ENCODE data around the gene DCX. TPM values are rescaled to one million over a fixed set of nuclear protein-coding genes. Genes with fewer than 3 reads are reported as not detected.

Gene DCX
- total RNA-seq, 1 experiment from 2014 or later = not detected

GRCh38 chrX:111444881-111445280, 32.9 kb upstream of the DCX start:
- H3K36me3 Mint-ChIP-seq (ENCODE audit: insufficient read depth, unreplicated experiment) = no peaks in the 10 kb centered on the region
- H3K4me3 Mint-ChIP-seq (ENCODE audit: unreplicated experiment) = no peak overlapping the region
- H3K9me3 Mint-ChIP-seq (ENCODE audit: unreplicated experiment) = no peaks in the 10 kb centered on the region
- ChIA-PET CTCF (interaction anchor here (0.6 to 3.2 kb wide), 33 partner anchors 11 to 1445 kb away, joined by 3 to 27 read pairs (median 4); no protein-coding TSS in a partner anchor), POLR2A (no interaction called here)
- no peak for DNase-seq (ENCODE audit: unreplicated experiment)
- peaks cover 64% of the 10 kb centered on the region for H3K27me3 Mint-ChIP-seq (ENCODE audit: insufficient read depth, unreplicated experiment)
- H3K27ac Mint-ChIP-seq (ENCODE audit: low read depth, unreplicated experiment) = no peak overlapping the region
- intact Hi-C loops (cut with micrococcal nuclease) = loop anchor here (1.0 to 5.0 kb wide), 4 partner anchors 173 to 453 kb away; partner anchors contain the start of gene CAPN6
- H3K4me1 Mint-ChIP-seq (ENCODE audit: insufficient read depth, unreplicated experiment) = no peaks in the 10 kb centered on the region
- TF ChIP-seq, protein P1, sequence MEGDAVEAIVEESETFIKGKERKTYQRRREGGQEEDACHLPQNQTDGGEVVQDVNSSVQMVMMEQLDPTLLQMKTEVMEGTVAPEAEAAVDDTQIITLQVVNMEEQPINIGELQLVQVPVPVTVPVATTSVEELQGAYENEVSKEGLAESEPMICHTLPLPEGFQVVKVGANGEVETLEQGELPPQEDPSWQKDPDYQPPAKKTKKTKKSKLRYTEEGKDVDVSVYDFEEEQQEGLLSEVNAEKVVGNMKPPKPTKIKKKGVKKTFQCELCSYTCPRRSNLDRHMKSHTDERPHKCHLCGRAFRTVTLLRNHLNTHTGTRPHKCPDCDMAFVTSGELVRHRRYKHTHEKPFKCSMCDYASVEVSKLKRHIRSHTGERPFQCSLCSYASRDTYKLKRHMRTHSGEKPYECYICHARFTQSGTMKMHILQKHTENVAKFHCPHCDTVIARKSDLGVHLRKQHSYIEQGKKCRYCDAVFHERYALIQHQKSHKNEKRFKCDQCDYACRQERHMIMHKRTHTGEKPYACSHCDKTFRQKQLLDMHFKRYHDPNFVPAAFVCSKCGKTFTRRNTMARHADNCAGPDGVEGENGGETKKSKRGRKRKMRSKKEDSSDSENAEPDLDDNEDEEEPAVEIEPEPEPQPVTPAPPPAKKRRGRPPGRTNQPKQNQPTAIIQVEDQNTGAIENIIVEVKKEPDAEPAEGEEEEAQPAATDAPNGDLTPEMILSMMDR (IDR thresholded peaks at IDR 0.05; ENCODE audit: unreplicated experiment) = no peak
- no TSS peak for BruUV-seq (replicated peaks)

- Mint-ChIP-seq H3K4me3 (ENCODE audit: unreplicated experiment) (no peak overlapping the region), H3K9me3 (ENCODE audit: unreplicated experiment) (no peaks in the 10 kb centered on the region), H3K4me1 (ENCODE audit: insufficient read depth, unreplicated experiment) (no peaks in the 10 kb centered on the region), H3K27ac (ENCODE audit: low read depth, unreplicated experiment) (no peak overlapping the region), H3K36me3 (ENCODE audit: insufficient read depth, unreplicated experiment) (no peaks in the 10 kb centered on the region), H3K27me3 (ENCODE audit: insufficient read depth, unreplicated experiment) (peaks cover 67% of the 10 kb centered on the region)
- ChIA-PET POLR2A (interaction anchor here (1.2 kb wide), 1 partner anchor 209 kb away, joined by 3 read pairs; no protein-coding TSS in a partner anchor), CTCF (interaction anchor here (0.6 to 3.2 kb wide), 11 partner anchors 10 to 987 kb away, joined by 3 to 27 read pairs (median 7); no protein-coding TSS in a partner anchor)
- no TSS peak for BruUV-seq (replicated peaks)
- intact Hi-C loops (cut with micrococcal nuclease) = no loop called here
- TF ChIP-seq, protein P1 (IDR thresholded peaks at IDR 0.05; ENCODE audit: unreplicated experiment) = no peak
- no peak for DNase-seq (ENCODE audit: unreplicated experiment)
These were observed 32.0 kb upstream of the DCX start for GRCh38 chrX:111443946-111444345.

DNA sequence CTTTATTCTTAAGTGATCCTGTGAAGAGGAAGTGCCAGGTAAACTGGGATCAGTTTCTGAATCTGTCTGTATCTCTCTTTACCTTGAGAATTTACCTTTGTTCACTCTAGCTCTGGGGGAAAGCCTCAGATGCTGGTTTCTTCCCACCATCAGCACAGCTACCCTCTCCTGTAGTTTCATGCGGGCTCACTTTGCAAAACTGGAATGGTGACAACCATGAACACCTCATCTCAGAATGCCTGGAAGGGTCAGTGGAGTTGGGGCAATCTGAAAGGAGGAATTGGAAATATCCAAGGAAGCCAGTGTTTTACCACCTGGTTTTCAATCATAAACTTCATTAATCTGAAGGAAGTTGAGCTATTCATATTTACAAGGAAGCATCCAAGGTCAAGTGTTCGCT, 30.8 kb upstream of the DCX start:
- no TSS peak for BruUV-seq (replicated peaks)
- H3K27ac Mint-ChIP-seq (ENCODE audit: low read depth, unreplicated experiment) = no peak overlapping the region
- TF ChIP-seq, protein P1 (IDR thresholded peaks at IDR 0.05; ENCODE audit: unreplicated experiment) = no peak
- no peak for DNase-seq (ENCODE audit: unreplicated experiment)
- intact Hi-C loops (cut with micrococcal nuclease) = no loop called here
- H3K9me3 Mint-ChIP-seq (ENCODE audit: unreplicated experiment) = no peaks in the 10 kb centered on the region
- ChIA-PET POLR2A (interaction anchor here (0.7 kb wide), 1 partner anchor 308 kb away, joined by 3 read pairs; no protein-coding TSS in a partner anchor), CTCF (interaction anchor here (1.6 kb wide), 1 partner anchor 50 kb away, joined by 3 read pairs; no protein-coding TSS in a partner anchor)
- H3K27me3 Mint-ChIP-seq (ENCODE audit: insufficient read depth, unreplicated experiment) = peaks cover 67% of the 10 kb centered on the region
- H3K36me3 Mint-ChIP-seq (ENCODE audit: insufficient read depth, unreplicated experiment) = no peaks in the 10 kb centered on the region
- H3K4me3 Mint-ChIP-seq (ENCODE audit: unreplicated experiment) = no peak overlapping the region
- no peaks in the 10 kb centered on the region for H3K4me1 Mint-ChIP-seq (ENCODE audit: insufficient read depth, unreplicated experiment)

GRCh38 chrX:111435469-111435868, 23.5 kb upstream of the DCX start:
- Mint-ChIP-seq H3K36me3 (ENCODE audit: insufficient read depth, unreplicated experiment) (no peaks in the 10 kb centered on the region), H3K9me3 (ENCODE audit: unreplicated experiment) (peaks cover 3% of the 10 kb centered on the region), H3K4me1 (ENCODE audit: insufficient read depth, unreplicated experiment) (no peaks in the 10 kb centered on the region), H3K27me3 (ENCODE audit: insufficient read depth, unreplicated experiment) (peaks cover 73% of the 10 kb centered on the region), H3K27ac (ENCODE audit: low read depth, unreplicated experiment) (no peak overlapping the region), H3K4me3 (ENCODE audit: unreplicated experiment) (no peak overlapping the region)
- intact Hi-C loops (cut with micrococcal nuclease) = no loop called here
- ChIA-PET CTCF (interaction anchor here (4.0 kb wide), 1 partner anchor 10 kb away, joined by 27 read pairs; no protein-coding TSS in a partner anchor), POLR2A (no interaction called here)
- TF ChIP-seq, protein P1 (IDR thresholded peaks at IDR 0.05; ENCODE audit: unreplicated experiment) = no peak
- DNase-seq (ENCODE audit: unreplicated experiment) = no peak
- no TSS peak for BruUV-seq (replicated peaks)
